Stimulated activated CD4-positive, alpha-beta T cell treated with anti-CD3 and anti-CD28 coated beads, Interleukin-4, amount 100 ng/mL, for 48 hours (primary cell): ENCODE measurements around the gene RNPS1.
"Not testable (repeated sequence)": the region's sequence is repeated elsewhere in the genome, so short reads cannot be mapped to it uniquely, and the experiment has no call there.

Experiments
- DNase-seq, 2 donors: peaks; one replicate each; pipeline ENCODE4 v3.0.0-alpha.2; 2020; ENCODE audit warnings: low read depth in 2 of 2

The RNPS1 gene

GRCh38 chr16:2257726-2258125 lies 10.2 kb downstream of the RNPS1 start:
- DNase-seq = no peak

- DNase-seq = no peak
These were observed 11.3 kb downstream of the RNPS1 start for GRCh38 chr16:2256531-2257140.

GRCh38 chr16:2253293-2253692 lies 14.6 kb downstream of the RNPS1 start:
- no peak for DNase-seq

- DNase-seq = no peak
These were observed 15.1 kb downstream of the RNPS1 start for GRCh38 chr16:2252806-2253148.

DNA sequence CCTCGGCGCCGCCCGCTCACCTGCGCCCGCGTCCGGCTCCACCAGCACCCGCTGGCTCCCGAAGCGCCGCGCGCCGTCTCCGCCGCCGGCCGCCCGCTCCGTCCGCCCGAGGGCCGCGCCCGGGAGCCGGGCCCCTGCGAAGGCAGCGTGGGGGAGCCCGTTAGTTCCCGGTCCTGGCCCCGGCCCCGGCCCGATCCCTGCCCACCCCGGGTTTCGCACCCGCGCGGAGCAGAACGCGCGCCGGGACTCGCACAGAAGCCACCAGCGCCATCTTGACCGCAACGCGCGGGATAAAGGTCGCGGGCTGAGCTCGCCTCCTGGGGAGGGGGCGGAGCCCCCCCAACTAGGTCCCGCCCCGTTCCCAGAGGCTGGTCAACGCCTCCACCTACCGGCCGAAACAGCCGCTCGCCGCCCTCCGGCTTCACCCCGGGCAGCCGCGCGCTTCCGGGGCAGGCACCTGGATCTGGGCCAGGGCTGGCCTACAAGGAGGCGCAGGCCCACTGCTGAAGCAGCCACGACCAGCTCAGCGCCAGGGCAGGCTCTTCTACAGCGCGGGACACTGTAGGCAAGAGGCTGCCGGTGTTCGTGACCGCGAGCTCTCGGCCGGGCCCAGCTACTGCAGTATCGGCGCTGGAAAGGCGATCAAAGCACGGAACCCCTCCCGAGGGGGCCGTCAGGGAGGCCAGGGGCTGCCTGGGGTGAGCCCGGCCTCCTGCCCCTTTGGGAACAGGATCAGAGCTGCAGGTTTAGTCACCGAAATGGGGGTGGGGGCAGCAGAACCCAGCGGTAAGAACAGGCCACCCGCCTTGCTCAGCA lies 16.4 kb downstream of the RNPS1 start, which contains the start of gene ECI1:
Gene ECI1 (minus strand): TSS at position 292 of the 816 bp plus-strand sequence. CDS start 21 bp downstream, at position 271.
- peak; percentile 75 to 85 for DNase-seq

- DNase-seq = no peak
These were observed 17.2 kb downstream of the RNPS1 start for GRCh38 chr16:2250652-2251295.

DNA sequence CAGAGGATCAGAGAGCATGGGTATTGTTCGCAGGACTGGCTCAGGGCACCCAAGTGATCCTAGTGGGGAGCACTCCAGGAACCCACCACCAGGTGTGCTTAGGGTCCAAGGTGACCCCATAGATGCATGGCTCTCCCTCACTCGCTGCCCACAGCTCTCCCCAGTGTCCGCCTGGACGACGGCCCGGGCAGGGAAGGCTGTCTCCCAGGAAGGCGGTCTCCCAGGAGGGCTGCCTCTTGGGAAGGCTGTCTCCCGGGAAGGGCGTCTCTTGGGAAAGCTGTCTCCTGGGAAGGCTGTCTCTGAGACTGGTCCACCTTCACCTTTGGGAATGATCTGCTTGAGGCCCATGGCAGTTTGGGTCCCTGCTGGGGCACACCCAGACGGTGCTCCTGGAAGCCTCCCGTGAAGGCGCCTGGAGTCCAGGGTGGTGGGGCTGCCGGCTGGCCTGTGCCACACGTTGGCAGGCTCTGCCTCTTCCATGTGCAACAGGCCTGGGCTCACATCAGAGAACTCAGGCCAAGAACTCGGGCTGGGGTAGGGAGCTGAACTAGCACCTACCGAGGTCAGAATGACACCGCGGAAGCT lies 21.5 kb downstream of the RNPS1 start:
- DNase-seq = no peak

GRCh38 chr16:2244926-2245795 lies 22.8 kb downstream of the RNPS1 start:
- no peak for DNase-seq

DNA sequence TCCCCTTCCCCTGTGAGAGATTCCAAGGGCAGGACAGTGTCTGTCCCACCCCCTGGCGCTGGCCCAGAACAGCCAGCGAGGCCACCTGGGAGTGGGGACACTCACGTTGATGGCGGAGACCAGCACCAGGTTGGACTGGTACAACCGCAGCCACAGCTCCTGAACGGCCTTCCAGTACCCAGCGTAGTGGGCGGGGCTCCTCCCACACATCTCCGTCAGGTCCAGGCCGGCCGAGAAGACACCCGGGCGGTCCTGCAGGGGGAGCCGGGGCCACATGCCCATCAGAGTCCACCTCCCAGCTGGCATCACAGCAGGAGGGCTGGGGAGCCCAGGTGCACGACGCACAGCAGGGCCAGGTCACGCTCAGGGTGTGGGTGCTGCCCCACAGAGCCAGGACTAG lies 23.6 kb downstream of the RNPS1 start:
- DNase-seq = no peak

- no peak for DNase-seq
These were observed 24.1 kb downstream of the RNPS1 start for GRCh38 chr16:2243781-2244180.

- DNase-seq = no peak
These were observed 24.8 kb downstream of the RNPS1 start for GRCh38 chr16:2243031-2243528.

- no peak for DNase-seq
These were observed 25.3 kb downstream of the RNPS1 start for GRCh38 chr16:2242598-2242997.

GRCh38 chr16:2240331-2240730 lies 27.6 kb downstream of the RNPS1 start:
- DNase-seq = not testable (repeated sequence)

DNA sequence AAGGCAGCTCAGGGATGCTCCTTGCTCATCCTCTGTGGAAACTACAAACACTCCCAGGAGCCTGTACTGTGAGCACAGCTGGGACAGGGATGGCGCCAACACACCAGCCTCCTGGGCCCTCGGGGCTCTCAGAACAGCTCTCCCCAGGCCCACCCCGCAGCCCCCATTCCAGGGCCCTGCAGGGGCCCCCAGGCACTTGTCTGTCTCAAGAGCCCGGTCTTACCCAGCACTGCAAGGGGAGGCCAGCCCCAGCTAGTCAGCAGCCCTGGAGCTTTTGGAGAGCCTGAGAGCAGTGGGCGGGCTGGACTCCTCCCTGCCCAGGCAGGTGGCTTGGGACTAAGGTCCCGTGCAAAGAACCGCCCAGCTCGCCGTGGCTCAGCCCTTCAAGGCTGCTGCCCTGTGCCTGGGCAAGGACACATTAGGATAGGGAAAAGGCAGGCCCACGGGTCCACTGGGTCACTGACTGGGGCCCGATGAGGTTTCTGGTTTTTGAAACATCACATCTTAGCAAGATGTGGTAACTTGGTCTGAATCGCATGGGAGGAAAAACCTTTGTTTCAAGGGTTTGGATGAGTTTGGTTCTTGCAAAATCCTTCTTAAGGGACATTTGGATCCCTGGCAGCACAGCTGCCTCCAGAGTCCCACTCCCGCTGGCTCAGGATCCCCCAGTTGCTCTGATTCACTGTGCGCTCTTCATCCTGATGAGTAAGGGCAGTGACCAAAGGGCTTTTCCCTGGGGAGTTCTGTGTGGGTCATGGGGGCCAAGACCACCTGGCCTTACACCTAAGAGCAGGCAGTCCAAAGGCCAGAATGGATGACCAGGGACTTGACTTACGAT lies 28.9 kb downstream of the RNPS1 start:
- no peak for DNase-seq

DNA sequence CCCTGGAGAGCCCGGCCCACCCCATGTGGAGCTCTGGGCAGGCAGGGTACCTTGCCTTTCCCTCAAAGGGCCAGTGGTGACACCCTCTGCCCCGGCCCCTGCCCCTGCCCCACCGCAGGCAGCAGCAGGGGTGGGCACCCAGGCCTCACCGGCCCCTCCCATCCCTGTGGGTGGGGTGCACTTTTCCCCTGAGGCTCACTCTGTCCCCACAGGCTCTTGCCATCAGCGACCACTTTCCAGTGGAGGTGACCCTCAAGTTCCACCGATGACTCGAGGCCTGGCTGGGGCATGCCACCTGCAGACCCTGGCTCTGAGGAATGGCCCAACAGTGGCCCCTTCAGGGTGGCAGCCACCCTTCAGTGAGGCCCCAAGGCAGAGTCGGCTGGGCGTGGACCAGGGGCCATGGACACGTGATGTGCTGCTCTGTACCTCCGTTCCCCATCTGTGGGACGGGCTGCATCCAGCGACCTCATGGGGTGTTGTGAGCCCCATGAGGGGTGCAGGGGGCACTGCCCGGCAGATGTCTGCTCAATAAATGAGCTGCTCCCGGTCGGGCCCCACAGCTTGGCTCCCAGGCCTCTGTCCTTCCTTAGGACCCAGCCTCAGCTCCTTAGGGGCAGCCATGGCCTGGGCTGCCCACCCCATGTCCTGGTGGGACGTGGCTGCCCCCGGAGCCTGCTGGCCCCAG lies 29.6 kb downstream of the RNPS1 start:
- DNase-seq = no peak

DNA sequence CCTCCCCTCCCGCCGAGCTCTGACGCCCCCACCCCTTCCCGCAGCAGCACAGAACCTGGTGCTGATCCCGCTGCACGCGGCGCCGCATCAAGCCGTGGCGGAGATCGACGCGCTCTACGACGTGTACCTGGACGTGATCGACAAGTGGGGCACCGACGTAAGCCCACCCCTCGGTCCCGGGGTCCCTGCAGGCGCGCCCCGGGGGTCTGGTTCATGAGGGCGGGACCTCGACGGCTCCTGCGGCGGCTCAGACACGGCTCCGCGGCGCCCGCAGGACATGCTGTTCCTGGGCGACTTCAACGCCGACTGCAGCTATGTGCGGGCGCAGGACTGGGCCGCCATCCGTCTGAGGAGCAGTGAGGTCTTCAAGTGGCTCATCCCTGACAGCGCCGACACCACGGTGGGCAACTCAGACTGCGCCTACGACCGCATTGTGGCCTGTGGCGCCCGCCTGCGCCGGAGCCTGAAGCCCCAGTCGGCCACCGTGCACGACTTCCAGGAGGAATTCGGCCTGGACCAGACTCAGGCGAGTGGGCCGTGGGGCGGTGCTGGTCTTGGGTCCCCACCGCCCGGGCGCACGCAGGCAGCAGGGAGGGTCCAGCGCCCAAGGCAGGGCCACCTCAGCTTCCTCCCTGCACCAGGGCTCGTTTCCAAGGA lies 30.3 kb downstream of the RNPS1 start:
- no peak for DNase-seq

GRCh38 chr16:2237102-2237482 lies 30.8 kb downstream of the RNPS1 start:
- DNase-seq = no peak

DNA sequence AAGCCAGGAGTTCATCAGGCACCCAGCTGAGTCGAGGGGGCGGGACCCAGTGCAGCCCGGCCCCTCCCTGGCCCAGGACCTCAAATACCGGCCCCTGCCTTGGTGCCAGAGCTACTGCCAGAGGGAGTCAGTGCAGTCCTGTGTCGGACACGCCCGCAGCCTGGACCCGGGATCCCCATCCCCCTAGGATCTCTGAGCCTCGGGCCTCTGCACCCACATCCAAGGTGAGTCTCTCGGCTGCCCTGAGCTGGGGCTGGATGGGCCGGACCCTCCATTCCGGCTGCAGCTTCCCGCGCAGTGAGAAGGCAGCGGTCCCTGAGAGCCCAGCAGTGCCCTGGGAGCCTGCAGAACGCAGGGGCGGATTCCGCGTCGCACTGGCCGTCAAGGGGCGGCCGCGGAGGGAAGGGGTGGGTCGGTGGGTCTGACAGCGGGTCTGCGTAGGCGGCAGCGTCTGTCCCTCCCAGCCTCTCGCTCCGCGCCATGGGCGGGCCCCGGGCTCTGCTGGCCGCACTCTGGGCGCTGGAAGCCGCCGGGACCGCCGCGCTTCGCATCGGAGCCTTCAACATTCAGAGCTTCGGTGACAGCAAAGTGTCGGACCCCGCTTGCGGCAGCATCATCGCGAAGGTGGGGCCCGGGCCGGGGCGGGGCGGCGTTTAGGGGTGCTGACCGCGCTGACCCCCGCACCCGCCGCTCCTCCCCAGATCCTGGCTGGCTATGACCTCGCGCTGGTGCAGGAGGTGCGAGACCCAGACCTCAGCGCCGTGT lies 31.4 kb downstream of the RNPS1 start, which contains the start of gene DNASE1L2:
Gene DNASE1L2 (plus strand): TSS at position 108 of the 765 bp plus-strand sequence. CDS start 373 bp downstream, at position 481.
- DNase-seq = no peak
